Endothelial cell of hepatic sinusoid (primary cell): ENCODE results near the gene CPED1.
"Not testable (repeated sequence)": the region's sequence is repeated elsewhere in the genome, so short reads cannot be mapped to it uniquely, and the experiment has no call there.

Experiments used
- in situ Hi-C: cut with HindIII; loops from 2 replicates; pipeline ENCODE4 v1.10.0; 2017; ENCODE audit warnings: low sequenced_read_pairs

Gene CPED1

DNA sequence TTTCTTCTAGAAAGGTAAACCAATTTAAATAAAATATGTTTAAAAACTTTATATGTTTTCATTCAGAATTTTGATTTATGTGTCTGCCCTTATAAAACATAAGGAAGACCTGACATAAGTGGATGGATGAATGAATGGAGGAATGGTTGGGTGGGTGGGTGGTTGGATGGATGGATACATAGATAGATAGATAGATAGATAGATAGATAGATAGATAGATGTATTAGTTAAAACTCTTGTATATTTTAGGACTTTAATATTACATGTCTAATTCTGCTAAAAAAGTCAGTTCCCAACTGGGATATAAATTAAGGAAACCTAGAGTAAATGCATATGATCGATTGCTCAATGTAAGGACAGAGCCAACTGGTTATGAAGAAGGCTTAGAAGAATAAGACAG, 184.0 kb downstream of the CPED1 start:
- in situ Hi-C loops, result no loop called here

DNA sequence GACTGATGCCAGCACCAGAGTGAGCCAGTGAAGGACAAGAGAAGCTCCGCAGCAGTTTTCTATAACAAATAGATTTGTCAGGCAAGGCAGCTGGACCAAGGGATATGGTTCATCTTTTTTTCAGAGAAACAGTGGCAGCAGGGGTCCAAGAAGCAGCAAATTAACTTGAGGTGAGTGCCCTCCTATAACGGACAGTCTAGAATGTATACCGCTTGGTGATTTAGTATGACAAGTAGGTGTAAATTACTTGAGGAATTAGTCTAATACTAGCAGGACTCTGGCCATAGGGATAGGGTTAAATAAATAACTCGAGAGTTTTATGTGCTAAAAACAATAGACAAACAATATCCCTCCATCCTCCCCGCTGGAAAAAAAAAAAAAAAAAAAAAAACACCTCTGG, 187.3 kb downstream of the CPED1 start:
- in situ Hi-C loops, result no loop called here

DNA sequence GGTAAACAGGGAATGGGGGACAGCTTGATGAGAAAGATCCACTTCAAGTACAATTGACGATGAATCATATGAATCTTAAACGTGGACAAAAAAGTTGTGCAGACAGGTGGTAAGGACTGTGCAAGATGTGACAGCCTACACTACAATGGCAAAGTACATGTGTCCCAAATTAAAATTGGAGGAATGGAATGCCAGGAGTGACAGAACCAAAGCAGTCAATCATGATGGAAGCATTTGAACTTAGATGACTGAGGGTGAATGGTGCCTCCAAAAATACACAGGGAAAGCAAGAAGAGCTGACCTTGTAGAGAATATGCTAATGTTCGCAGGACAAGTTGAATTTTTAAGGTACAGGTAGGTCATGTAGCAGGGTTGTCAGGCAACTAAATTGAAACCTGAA, 189.9 kb downstream of the CPED1 start:
- in situ Hi-C loops, result no loop called here

DNA sequence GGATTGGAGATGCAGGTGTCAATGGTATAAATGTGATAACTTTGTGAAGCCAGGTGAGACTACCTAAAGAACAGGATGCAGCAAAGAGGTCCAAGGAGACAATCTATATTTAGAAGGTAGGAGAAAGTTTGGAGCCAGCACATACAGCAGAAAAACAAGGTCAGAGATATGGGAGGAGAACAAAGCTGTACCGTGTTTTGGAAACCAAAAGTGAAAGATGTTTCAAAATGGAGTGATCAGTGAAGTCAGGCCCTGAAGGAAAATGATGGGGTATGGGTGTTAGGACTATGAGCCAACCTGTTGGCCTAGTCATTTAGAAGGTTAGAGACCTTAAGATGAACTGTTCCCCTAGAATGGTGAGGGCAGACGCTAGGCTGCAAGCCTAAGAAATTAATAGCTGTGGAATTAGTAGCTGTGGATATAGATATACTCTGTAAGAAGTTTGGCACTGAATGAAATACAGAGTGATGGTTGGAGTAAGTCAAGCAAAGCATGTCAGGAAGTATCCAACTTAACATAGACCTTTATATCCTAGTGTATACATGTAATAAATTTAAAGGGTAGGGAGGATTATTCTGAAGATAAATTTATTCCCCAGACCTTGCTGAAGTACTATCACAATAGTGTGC, 190.5 kb downstream of the CPED1 start:
- in situ Hi-C loops, result no loop called here

DNA sequence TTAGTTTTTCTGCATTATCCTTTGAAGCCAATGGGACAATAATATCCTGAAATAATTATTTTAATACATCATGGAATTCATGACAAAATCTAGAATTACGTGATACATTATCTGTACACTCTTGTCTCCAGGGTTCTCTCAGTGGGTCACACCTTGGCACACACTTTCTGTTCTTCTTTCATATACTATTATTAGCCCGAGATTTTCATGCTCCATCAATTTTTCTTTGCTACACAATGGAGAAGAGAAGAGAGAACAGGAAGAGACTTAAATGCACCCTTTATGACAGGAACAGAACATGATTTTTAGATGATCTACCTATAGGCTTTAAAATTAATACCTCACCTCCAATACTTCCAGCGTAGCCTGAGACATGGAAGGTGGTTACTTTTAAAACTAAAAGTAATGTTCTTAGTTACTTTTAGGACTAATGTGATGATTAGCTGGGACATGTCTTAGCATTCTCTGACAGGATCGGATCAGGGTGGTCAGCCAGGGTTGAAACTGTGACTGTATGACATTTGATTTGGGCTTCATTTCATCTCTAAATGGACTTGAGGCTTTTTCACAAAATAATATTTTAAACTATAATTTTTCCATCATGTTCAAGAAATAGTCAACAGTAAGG, 192.0 kb downstream of the CPED1 start:
- in situ Hi-C loops, result no loop called here

DNA sequence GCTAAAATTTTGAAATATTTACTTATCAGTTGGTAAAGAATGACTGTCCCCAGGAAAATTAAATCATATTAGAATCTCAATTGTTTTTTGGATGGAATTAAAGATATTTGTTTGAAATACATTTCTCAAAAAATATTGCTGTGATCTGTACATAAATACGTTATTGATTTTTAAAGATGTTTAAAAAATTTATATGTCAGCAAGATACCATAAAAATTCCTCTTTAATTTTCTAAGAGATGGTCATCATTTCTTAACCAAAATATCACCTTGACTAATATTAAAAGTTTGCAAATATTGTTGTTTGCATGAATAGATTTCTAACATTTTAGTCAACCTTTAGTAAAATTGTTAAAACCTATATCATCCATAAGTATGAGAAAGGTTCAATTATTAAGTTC, 192.8 kb downstream of the CPED1 start:
- in situ Hi-C loops, result no loop called here

DNA sequence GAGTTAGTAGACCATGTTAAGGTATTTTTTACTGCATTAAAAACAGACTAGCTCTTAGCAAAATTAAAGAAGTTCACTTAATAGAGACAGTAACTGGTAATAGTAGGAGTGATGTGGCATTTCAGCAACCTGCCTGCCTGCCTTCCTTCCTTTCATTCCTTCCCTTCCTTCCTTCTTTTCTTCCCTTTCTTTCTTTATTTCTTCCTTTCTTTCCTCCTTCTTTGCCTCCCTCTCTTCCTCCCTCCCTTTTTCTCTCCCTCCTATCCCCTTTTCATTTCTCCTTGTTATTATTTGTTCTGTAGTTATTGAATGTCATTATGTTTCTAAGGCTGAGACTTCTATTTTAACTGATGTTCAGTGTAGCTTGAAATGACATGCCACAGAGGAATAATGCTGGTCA, 193.8 kb downstream of the CPED1 start:
- in situ Hi-C loops, result no loop called here

DNA sequence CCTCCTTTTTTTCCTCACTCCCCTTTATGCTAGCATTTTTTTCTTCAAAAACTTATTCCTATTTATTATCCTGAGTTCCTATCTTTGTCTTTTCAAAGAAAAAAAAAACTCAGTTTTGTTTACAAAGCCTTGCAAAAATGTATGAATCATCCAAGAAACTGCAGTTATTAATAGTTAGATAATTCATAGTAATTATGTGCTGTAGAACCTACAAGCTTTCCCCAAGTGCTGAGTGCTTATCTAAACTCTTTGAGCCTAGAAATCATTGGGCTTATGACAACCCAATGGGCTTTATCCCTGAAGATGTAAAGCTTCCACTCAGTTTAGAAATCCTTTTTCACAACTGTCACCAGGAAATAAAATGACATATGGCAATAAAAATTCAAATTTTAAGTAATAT, 194.4 kb downstream of the CPED1 start:
- in situ Hi-C loops, result no loop called here

DNA sequence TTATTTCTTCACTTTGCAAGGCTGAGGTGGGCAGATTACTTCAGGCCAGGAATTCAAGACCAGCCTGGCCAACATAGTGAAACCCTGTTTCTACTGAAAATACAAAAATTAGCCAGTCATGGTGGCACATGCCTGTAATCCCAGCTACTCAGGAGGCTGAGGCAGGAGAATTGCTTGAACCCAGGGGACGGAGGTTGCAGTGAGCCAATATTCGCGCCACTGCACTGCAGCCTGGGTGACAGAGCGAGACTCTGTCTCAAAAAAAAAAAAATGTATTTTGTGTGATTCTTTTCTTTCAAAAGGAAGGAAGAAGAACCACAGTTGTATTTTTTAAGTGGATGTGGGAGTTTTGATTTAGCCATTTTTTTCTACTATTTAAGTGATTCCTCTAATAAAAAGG, 195.4 kb downstream of the CPED1 start:
- in situ Hi-C loops, result not testable (repeated sequence)

DNA sequence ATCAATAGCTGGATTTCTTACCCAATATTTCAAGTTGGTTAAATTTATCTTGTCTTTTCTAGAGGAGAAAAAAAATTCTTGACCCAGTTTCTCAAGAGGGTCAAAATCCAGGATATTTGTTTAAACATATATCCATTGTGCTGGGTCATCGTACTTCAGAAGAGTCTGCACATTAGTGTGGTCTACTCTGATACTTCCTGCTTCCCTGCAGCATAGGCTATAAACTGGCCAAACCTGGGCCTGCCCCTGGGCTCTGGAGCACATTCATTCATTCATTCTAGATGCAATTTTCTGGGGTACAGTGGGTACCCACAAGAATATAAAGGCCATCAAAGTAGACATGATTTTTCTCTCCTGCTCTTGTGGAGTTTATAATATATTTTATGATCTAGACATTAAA, 198.2 kb downstream of the CPED1 start:
- in situ Hi-C loops, result no loop called here

DNA sequence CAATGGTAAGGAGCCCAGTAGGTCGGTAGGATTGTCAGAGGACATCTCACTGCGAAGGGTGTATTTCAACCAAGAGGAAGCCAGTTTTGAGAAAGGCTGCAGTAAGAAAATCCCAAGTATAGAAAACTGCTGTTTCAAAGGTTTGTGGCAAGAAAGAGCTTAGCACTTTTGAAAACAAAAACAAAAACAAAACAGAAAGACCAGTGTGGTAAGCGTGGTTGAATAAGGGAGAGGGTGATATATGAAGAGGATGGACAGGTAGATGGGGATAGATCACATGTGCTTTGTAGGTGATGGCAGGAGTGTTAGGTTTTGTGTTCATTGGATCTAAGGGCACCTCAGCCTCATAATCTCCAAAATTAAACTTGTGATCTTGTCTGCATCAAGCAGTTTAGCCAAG, 198.7 kb downstream of the CPED1 start:
- in situ Hi-C loops, result no loop called here

DNA sequence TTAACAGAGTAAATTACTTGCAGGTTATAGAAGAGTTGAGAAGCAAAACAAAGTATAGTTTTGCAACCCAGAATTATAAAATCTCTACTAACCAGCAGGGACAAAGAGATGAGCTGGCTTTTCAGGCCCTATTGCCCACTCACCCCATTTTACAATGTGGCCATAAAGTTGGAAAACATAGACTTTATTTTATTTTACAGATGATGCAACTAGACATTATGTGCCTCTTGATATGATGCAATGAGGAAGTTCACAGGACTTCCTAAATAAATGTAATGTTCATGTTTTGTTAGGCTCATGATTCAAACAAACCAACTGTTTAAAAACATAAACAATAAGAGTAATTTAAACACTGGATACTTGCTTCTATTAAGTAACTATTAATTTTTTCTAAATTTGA, 199.2 kb downstream of the CPED1 start:
- in situ Hi-C loops, result no loop called here

DNA sequence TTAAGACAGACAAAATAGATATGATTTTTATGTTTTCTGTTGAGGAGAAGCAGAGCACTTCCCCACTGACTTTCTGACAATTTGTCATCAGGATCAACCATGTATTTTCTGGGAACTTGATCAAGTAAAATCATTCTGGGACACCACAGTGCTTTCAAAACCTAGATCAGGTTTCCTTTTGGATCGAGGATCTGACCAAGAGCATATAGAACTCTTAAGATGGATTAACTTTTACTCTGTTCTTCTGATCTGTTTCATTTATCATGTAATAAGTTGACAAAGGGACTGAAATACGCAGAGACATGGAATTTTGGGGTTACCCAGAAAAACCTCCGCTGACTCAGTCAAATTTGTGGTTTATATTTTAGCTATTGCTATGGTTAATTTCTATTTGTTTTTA, 204.3 kb downstream of the CPED1 start:
- in situ Hi-C loops, result no loop called here

DNA sequence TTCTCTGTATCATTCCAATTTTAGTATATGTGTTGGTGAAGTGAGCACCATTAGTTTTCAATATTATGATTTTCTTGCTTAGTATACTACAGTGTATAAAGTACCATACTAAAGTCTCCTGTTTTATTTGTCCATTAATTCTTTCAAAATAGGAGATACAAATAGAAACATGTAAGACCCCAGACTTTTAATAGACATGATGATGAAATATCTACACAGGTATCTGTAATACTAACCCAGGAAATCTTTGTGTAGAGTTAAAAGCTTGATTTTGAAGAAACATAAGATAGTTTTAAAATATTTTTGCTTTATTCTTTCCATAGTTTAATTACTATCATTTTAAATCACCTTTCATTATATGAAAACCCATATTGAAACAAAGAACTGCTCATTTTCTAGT, 206.5 kb downstream of the CPED1 start:
- in situ Hi-C loops, result no loop called here

DNA sequence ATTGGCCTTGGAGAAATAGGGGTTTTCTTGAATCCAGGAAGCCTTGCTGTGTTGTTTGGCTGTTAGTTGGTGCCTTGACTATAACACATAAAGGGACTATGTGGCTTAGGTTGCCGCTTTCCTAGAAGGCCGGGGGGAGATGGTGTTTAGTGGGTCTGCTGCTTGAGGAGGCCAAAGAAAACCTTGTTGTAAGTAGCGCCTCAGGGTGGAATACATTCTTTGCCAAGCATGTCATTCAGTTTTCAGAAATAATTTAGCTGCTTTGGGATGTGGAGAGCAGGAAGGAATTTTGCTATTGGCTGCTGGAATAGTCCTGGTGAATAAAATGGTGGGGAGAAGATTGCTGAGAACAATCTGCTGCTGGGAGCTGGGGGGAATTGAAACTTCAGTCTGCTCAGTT, 207.4 kb downstream of the CPED1 start:
- in situ Hi-C loops, result no loop called here

DNA sequence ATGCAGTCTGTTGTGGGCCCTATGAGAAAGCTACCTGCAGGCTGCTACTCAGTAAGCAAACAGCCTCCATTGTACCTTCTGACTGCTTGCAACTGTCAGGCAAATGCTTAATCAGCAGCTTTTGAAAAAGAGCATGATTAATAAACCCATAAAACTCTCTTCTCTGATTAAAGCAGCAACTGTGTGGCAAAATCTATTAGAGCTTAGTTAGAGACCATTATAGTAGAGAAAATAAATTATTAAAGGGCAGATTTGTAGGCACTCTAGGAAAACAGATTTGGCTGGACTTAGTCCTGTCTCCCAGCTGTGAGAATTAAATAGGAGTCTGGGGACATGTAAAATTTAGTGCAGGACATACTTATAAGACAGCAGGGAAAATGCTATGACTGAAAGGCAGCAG, 207.8 kb downstream of the CPED1 start:
- in situ Hi-C loops, result no loop called here

DNA sequence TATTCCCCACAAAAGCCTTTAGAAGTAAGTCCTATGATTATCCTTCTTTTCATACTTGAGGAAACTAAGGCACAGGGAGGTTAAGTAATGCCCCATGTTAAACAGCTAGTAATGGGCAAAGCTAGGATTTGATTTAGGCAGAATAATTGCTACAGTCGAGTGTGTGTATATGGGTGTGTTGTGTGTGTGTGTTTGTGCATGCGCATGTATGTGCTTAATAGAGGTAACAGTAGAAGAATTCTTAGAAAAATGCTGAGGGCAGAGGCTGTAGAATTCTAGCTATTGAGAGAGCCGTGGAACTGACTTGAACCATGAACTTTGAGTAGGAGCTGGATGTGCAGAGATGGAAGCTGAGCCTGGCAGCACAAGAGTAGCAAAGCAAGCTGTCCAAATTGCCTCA, 208.9 kb downstream of the CPED1 start:
- in situ Hi-C loops, result no loop called here

DNA sequence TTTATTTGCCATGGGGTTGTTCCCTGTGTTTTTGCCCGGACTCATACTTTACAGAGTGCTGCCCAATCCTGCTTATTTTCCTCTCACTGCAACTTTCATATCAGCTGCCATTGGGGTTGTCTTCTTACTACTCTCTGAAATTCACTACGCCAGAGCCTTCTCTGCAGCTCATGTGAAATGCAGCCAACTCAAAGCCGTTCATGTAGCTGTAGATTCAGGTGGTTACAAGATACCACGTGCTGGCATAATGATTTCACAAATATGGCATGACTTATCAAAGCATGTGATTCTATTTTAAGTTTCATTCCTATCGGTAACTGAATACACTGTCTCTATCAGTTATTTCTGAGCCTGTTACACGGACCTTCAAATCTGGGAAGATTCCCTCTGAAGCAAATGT, 210.0 kb downstream of the CPED1 start:
- in situ Hi-C loops, result no loop called here

DNA sequence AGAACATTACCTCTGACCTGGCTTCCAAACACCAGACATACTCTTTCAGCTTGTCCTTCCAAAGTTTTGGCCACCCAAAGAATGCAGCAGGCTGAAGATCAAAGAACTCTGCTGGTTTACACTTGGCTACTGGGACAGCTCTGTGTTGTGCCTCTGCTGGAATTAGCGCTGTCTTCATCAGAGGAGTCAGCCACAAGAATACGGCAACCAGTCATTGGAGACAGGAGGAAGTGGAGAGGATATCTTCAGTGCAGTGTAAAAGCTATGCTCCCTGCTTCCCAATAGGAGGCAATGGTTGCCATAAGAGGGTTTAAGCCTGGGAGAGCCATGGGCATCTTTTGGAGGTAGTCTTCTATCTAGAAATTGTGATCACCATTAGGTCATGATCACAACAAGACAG, 213.6 kb downstream of the CPED1 start:
- in situ Hi-C loops, result no loop called here

DNA sequence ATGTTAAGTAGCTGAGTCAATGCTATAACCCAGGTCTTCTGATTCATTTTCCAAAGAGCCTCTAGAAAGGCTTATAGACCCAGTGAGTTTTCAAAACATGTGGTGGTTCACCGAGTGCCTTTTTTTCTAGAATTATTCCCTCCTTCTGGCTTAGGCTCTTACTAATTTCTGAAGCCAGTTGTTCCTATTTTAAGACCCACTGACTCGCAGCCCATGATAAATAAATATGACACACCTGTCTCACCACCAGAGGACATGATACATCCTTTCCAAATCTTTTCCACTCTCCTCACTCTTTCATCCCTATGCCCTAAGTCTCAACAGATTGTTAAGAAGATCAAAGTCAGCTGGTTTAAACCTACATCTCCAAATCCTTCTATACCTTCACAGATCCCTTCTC, 214.3 kb downstream of the CPED1 start:
- in situ Hi-C loops, result no loop called here

DNA sequence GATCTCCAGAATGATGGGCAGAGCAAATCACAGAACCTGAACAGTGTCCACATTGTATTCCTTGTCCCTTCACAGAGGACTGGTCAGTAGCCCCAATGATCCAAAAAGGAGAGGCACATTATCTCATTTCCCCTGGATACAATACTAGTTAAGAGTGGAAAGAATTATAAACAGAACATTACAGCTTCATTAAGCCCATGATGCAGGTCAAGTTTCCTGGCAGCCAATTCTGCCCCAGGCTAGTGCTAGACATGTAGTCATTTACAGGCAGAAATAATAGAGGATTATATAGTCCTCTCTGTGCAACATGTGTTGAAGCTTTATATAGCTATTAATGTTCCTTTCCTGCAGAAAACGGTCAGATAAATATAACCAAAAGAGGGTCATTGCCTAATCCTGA, 216.0 kb downstream of the CPED1 start:
- in situ Hi-C loops, result no loop called here

DNA sequence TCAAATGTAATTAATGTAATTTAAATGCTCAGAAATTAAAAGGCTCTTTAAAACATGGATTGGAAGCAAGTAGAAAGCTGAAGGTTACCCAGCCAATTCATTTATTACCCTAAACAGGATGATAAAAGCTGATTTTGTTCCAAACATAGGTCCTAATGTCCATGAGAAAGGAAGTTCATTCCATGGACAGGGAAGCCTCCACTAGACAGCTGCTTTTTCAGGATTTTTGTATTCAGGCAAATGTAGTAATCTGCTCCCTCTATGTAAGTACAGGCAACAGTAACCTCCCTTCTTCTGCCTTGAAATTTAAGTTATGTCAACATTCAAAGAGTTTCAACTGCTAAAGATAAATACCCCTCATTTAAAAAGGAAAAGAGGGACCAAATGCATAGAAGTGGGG, 217.3 kb downstream of the CPED1 start:
- in situ Hi-C loops, result no loop called here

DNA sequence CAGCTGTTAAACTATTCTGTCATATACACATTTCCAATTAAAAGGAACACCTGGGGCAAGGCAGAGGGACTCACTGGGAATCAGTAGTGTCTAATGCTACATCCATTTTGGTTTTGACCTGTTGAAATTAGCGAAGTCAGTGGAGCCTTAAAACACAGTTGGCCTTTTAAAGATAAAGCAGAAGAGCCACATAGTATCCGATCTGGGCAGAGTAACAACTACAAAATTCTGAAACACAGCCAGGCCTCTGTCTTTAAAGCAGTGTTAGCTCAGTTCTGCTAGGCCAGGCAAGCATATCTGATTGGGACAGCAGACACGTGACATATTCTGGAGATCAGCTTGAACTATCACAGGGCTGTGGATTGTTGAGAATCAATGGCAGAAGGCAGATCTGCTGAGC, 222.7 kb downstream of the CPED1 start:
- in situ Hi-C loops, result loop anchor here (5.0 kb wide), 1 partner anchor 46 kb away; no protein-coding TSS in a partner anchor
